Measurements from ENCODE around the gene APOA5. TPM values are rescaled to one million over a fixed set of nuclear protein-coding genes. Genes with fewer than 3 reads are reported as not detected.

APOA5 gene
- total and polyA plus RNA-seq, 2 of the 13 experiments (the other 11 are each of a cell fraction or from before 2014, with no cell fraction given) = 44.0 to 49.1 TPM

- TF ChIP-seq ZNF432 (CRISPR knock-in tag; IDR thresholded peaks at IDR 0.05; ENCODE audit: borderline replicate concordance) (no peak), NFE2L2 (IDR thresholded peaks at IDR 0.05; ENCODE audit: low read length) (no peak), GATAD2A (CRISPR knock-in tag; IDR thresholded peaks at IDR 0.05) (no peak), ESRRA (CRISPR knock-in tag; IDR thresholded peaks at IDR 0.05; ENCODE audit: low read depth) (peak; percentile 39; the same call in 1 of the 2 replicates), SNAPC5 (CRISPR knock-in tag; IDR thresholded peaks at IDR 0.05; ENCODE audit: borderline replicate concordance) (no peak), ZSCAN21 (CRISPR knock-in tag; IDR thresholded peaks at IDR 0.05; ENCODE audit: borderline replicate concordance) (peak; percentile 83), ZNF703 (CRISPR knock-in tag; IDR thresholded peaks at IDR 0.05; ENCODE audit: borderline replicate concordance) (no peak), ELF3 (CRISPR knock-in tag; IDR thresholded peaks at IDR 0.05) (no peak), IRF2 (CRISPR knock-in tag; IDR thresholded peaks at IDR 0.05) (no peak; the same call in 1 of the 2 replicates), ZNF354B (CRISPR knock-in tag; IDR thresholded peaks at IDR 0.05) (0 out of 2 replicates have a peak, but pooled peaks have one; percentile 15), GATA4 (IDR thresholded peaks at IDR 0.05; ENCODE audit: borderline replicate concordance, low read depth) (no peak), NR1H2 (CRISPR knock-in tag; IDR thresholded peaks at IDR 0.05; ENCODE audit: borderline replicate concordance, low read depth) (no peak; the same call in 1 of the 2 replicates), PCBP1 (IDR thresholded peaks at IDR 0.05; ENCODE audit: borderline replicate concordance, low read depth, low read length) (no peak), AKNA (CRISPR knock-in tag; IDR thresholded peaks at IDR 0.05; ENCODE audit: borderline replicate concordance) (no peak), FLYWCH1 (CRISPR knock-in tag; IDR thresholded peaks at IDR 0.05) (no peak), NBN (conservative IDR thresholded peaks at IDR 0.05) (no peak), ZNF672 (CRISPR knock-in tag; IDR thresholded peaks at IDR 0.05) (no peak; the same call in 1 of the 2 replicates), TRIM22 (IDR thresholded peaks at IDR 0.05) (no peak)
These were observed 44.3 kb upstream of the APOA5 start (continued) for GRCh38 chr11:116835791-116836631.

Measured in HepG2 (cell line).